Measurements from ENCODE around the gene GTF2I. TPM values are rescaled to one million over a fixed set of nuclear protein-coding genes. Genes with fewer than 3 reads are reported as not detected.

GTF2I gene
- polyA plus RNA-seq, 2 of the 4 experiments (the other 2 are of a cell fraction): 107 to 144 TPM

DNA sequence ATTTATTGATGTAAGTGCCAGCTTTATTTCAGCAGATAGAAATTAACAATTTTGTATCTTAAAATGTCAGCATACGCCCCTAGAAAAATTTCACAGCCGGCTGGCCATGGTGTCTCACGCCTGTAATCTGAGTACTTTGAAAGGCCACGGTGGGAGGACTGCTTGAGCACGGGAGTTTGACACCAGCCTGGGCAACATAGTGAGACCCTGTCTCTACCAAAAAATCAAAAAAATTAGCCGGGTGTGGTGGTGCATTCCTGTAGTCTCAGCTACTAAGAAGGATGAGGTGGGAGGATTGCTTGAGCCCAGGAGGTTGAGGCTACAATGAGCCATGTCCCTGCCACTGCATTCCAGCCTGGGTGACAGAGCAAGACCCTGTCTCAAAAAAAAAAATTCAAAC is 14.1 kb downstream of the GTF2I start:
- CTCF ChIA-PET: no interaction called here
- ATAC-seq (no peak), DNase-seq (ENCODE audit: low read depth in 1 of 2, low spot score in 1 of 2) (no peak), FAIRE-seq (no peak)
- Histone ChIP-seq H3K4me1 (peaks cover 36% of the 10 kb centered on the region), H3K27ac (no peak overlapping the region), H3K4me2 (no peak overlapping the region), H3K4me3 (no peak overlapping the region), H3K9me3 (no peaks in the 10 kb centered on the region)
- no peak for TF ChIP-seq HEYL (CRISPR knock-in tag; IDR thresholded peaks at IDR 0.05)
- TF ChIP-seq KDM1A (IDR thresholded peaks at IDR 0.05; ENCODE audit: low read depth): no peak
- TF ChIP-seq MAFK (IDR thresholded peaks at IDR 0.05; ENCODE audit: partially characterized antibody): no peak
- TF ChIP-seq GATA3 (IDR thresholded peaks at IDR 0.05; ENCODE audit: borderline replicate concordance): no peak
- TF ChIP-seq TP53 (CRISPR knock-in tag; IDR thresholded peaks at IDR 0.05): no peak
- TF ChIP-seq, protein P1, sequence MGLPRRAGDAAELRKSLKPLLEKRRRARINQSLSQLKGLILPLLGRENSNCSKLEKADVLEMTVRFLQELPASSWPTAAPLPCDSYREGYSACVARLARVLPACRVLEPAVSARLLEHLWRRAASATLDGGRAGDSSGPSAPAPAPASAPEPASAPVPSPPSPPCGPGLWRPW (IDR thresholded peaks at IDR 0.05): no peak
- no peak for TF ChIP-seq NPAS2 (CRISPR knock-in tag; IDR thresholded peaks at IDR 0.05; ENCODE audit: borderline replicate concordance)
- no peak for TF ChIP-seq KDM5A (IDR thresholded peaks at IDR 0.05)
- no peak for TF ChIP-seq HOXB5 (CRISPR knock-in tag; IDR thresholded peaks at IDR 0.05)
- TF ChIP-seq MAZ (IDR thresholded peaks at IDR 0.05; ENCODE audit: borderline replicate concordance, low read depth, low read length): no peak
- 78% methylated on average over 6 of the region's 6 CpGs for WGBS (ENCODE audit: missing lambda C conversion rate)
- POLR2A ChIA-PET: no interaction called here

DNA sequence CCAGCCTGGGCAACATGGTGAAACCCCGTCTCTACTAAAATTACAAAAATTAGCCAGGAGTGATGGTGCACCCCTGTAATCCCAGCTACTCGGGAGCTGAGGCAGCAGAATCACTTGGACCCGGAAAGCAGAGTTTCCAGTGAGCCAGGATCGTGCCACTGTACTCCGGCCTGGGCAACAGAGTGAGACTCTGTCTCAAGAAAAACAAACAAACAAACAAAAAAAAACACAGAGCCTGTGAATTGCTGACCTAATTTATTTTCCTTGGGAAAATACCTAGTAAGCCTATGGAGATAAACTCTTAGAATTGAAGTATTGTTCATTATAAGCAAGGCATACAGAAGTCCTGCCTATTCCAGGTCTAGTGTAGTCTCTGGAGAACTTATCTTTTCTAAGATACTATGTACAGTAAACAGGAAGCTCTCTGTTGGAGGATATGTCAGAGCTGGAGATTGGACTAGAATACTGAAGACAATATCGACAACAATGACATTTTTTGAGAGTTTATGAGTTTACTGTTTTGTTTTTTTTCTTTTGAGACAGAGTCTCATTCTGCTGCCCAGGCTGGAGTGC is 14.9 kb downstream of the GTF2I start:
- POLR2A ChIA-PET: no interaction called here
- CTCF ChIA-PET: no interaction called here
- 88% methylated on average over 6 of the region's 6 CpGs for WGBS (ENCODE audit: missing lambda C conversion rate)
- ATAC-seq: peak in 1 of 2 experiments; percentile 53; a peak in 3 of 6 replicates
- DNase-seq (ENCODE audit: low read depth in 1 of 2, low spot score in 1 of 2): no peak
- no peak for FAIRE-seq
- Histone ChIP-seq H3K4me3 (no peak overlapping the region), H3K27ac (0 out of 6 replicates have a peak overlapping the region, but pooled peaks of 1 of the 2 experiments have one; percentile 3), H3K4me2 (no peak overlapping the region), H3K9me3 (no peaks in the 10 kb centered on the region), H3K4me1 (peaks cover 41% of the 10 kb centered on the region)
- TF ChIP-seq HEYL (CRISPR knock-in tag; IDR thresholded peaks at IDR 0.05): no peak
- TF ChIP-seq ZSCAN20 (CRISPR knock-in tag; IDR thresholded peaks at IDR 0.05): no peak
- TF ChIP-seq, protein P2, sequence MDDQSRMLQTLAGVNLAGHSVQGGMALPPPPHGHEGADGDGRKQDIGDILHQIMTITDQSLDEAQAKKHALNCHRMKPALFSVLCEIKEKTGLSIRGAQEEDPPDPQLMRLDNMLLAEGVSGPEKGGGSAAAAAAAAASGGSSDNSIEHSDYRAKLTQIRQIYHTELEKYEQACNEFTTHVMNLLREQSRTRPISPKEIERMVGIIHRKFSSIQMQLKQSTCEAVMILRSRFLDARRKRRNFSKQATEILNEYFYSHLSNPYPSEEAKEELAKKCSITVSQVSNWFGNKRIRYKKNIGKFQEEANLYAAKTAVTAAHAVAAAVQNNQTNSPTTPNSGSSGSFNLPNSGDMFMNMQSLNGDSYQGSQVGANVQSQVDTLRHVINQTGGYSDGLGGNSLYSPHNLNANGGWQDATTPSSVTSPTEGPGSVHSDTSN (IDR thresholded peaks at IDR 0.05): no peak
- no peak for TF ChIP-seq NPAS2 (CRISPR knock-in tag; IDR thresholded peaks at IDR 0.05; ENCODE audit: borderline replicate concordance)
- TF ChIP-seq, protein P3, sequence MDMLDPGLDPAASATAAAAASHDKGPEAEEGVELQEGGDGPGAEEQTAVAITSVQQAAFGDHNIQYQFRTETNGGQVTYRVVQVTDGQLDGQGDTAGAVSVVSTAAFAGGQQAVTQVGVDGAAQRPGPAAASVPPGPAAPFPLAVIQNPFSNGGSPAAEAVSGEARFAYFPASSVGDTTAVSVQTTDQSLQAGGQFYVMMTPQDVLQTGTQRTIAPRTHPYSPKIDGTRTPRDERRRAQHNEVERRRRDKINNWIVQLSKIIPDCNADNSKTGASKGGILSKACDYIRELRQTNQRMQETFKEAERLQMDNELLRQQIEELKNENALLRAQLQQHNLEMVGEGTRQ (IDR thresholded peaks at IDR 0.05): no peak
- TF ChIP-seq JUNB (IDR thresholded peaks at IDR 0.05): no peak
- TF ChIP-seq GATA3 (IDR thresholded peaks at IDR 0.05; ENCODE audit: borderline replicate concordance): no peak
- TF ChIP-seq RARB (CRISPR knock-in tag; IDR thresholded peaks at IDR 0.05): no peak
- TF ChIP-seq, protein P4, sequence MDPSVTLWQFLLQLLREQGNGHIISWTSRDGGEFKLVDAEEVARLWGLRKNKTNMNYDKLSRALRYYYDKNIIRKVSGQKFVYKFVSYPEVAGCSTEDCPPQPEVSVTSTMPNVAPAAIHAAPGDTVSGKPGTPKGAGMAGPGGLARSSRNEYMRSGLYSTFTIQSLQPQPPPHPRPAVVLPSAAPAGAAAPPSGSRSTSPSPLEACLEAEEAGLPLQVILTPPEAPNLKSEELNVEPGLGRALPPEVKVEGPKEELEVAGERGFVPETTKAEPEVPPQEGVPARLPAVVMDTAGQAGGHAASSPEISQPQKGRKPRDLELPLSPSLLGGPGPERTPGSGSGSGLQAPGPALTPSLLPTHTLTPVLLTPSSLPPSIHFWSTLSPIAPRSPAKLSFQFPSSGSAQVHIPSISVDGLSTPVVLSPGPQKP (IDR thresholded peaks at IDR 0.05; ENCODE audit: low read depth, low read length): no peak
- no peak for TF ChIP-seq EP300 (IDR thresholded peaks at IDR 0.05)
- TF ChIP-seq, protein P5, sequence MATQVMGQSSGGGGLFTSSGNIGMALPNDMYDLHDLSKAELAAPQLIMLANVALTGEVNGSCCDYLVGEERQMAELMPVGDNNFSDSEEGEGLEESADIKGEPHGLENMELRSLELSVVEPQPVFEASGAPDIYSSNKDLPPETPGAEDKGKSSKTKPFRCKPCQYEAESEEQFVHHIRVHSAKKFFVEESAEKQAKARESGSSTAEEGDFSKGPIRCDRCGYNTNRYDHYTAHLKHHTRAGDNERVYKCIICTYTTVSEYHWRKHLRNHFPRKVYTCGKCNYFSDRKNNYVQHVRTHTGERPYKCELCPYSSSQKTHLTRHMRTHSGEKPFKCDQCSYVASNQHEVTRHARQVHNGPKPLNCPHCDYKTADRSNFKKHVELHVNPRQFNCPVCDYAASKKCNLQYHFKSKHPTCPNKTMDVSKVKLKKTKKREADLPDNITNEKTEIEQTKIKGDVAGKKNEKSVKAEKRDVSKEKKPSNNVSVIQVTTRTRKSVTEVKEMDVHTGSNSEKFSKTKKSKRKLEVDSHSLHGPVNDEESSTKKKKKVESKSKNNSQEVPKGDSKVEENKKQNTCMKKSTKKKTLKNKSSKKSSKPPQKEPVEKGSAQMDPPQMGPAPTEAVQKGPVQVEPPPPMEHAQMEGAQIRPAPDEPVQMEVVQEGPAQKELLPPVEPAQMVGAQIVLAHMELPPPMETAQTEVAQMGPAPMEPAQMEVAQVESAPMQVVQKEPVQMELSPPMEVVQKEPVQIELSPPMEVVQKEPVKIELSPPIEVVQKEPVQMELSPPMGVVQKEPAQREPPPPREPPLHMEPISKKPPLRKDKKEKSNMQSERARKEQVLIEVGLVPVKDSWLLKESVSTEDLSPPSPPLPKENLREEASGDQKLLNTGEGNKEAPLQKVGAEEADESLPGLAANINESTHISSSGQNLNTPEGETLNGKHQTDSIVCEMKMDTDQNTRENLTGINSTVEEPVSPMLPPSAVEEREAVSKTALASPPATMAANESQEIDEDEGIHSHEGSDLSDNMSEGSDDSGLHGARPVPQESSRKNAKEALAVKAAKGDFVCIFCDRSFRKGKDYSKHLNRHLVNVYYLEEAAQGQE (IDR thresholded peaks at IDR 0.05): no peak

All from A549 (cell line).